GM19023 (cell line): ENCODE results near the gene CFAP90.

Experiments
- ATAC-seq: cut with Tn5 transposase; IDR thresholded peaks from one replicate; pipeline ENCODE4 v1.9.1; 2021; ENCODE audit warnings: mild to moderate bottlenecking, moderate library complexity; ENCODE audit not compliant: unreplicated experiment

CFAP90 gene

GRCh38 chr5:7784683-7785380 is 66.1 kb downstream of the CFAP90 start:
- ATAC-seq = no peak

- no peak for ATAC-seq
Measured at GRCh38 chr5:7781899-7782298, 69.0 kb downstream of the CFAP90 start.
